PC-9 (cell line): ENCODE data around the gene SYNGAP1. TPM values are rescaled to one million over a fixed set of nuclear protein-coding genes. Genes with fewer than 3 reads are reported as not detected.
A peak's percentile ranks its signal among the peaks of the same experiment; 100 is the strongest.

Experiments used
- BruUV-seq: library from RNA; stranded (reverse); fragments of 400-500 nt; replicated peaks from 2 replicates; lab custom pipeline; 2021; lab: Mats Ljungman, UMichigan
- CTCF ChIA-PET: fragments of 300-600 bp; sonication (Branson Sonifier 250); formaldehyde crosslinking; loops from one replicate; lab custom pipeline; 2022; ENCODE audit warnings: antibody characterized with exemption; lab: Charles Lee
- POLR2A ChIA-PET: fragments of 300-600 bp; sonication (Branson Sonifier 250); formaldehyde crosslinking; loops from one replicate; lab custom pipeline; 2022; ENCODE audit warnings: antibody characterized with exemption; ENCODE audit not compliant: unreplicated experiment; lab: Charles Lee
- DNase-seq, 2 experiments: peaks; one replicate each; pipeline versions ENCODE4 v3.0.0 to v3.0.0-alpha.2; 2015 to 2022; ENCODE audit warnings: mixed read lengths in 1 of 2
- H2AFZ ChIP-seq: fragments of 200-600 bp; sonication (generic); 2 replicates; pipeline ENCODE4 v1.8.1; 2017; ENCODE audit warnings: antibody characterized with exemption
- H3F3A ChIP-seq: fragments of 200-600 bp; sonication (generic); 2 replicates; pipeline ENCODE4 v1.8.1; 2017; ENCODE audit warnings: antibody characterized with exemption, mild to moderate bottlenecking, low read depth; ENCODE audit not compliant: insufficient read depth
- H3K27ac ChIP-seq: fragments of 200-600 bp; sonication (generic); 2 replicates; pipeline ENCODE4 v1.6.1; 2016; ENCODE audit warnings: mixed run types
- H3K27me3 ChIP-seq: fragments of 200-600 bp; sonication (generic); 2 replicates; pipeline ENCODE4 v1.6.1; 2016; ENCODE audit warnings: low read depth, mixed run types; ENCODE audit not compliant: insufficient read depth
- H3K36me3 ChIP-seq: fragments of 200-600 bp; sonication (generic); 2 replicates; pipeline ENCODE4 v1.6.1; 2016; ENCODE audit warnings: low read depth, mixed run types
- H3K4me1 ChIP-seq: fragments of 200-600 bp; sonication (generic); replicated peaks from 2 replicates; pipeline ENCODE4 v1.6.1; 2016; ENCODE audit warnings: mixed run types; ENCODE audit not compliant: insufficient read depth
- H3K4me2 ChIP-seq: fragments of 200-600 bp; sonication (generic); 2 replicates; pipeline ENCODE4 v1.6.1; 2017; ENCODE audit warnings: mixed run types
- H3K4me3 ChIP-seq: fragments of 200-600 bp; sonication (generic); 2 replicates; pipeline ENCODE4 v1.6.1; 2016; ENCODE audit warnings: mixed run types
- H3K79me2 ChIP-seq: fragments of 200-600 bp; sonication (generic); 2 replicates; pipeline ENCODE4 v1.6.1; 2017; ENCODE audit warnings: low read depth, mixed run types
- H3K9me2 ChIP-seq: fragments of 200-600 bp; sonication (generic); 2 replicates; pipeline ENCODE4 v1.8.1; 2017; ENCODE audit warnings: mild to moderate bottlenecking; ENCODE audit not compliant: insufficient read depth
- H3K9me3 ChIP-seq: fragments of 200-600 bp; sonication (generic); 2 replicates; pipeline ENCODE4 v1.8.1; 2016; ENCODE audit warnings: low read depth; ENCODE audit not compliant: insufficient read depth
- H4K20me1 ChIP-seq: fragments of 200-600 bp; sonication (generic); 2 replicates; pipeline ENCODE4 v1.8.1; 2017; ENCODE audit not compliant: insufficient read depth
- CTCF ChIP-seq: fragments of 200-600 bp; sonication (generic); conservative IDR thresholded peaks from 2 replicates; pipeline ENCODE4 v1.6.1; 2017; ENCODE audit warnings: mixed run types, antibody characterized with exemption, mild to moderate bottlenecking, moderate library complexity
- EZH2 ChIP-seq: fragments of 200-600 bp; sonication (generic); IDR thresholded peaks from 2 replicates; pipeline ENCODE4 v1.8.0; 2017; ENCODE audit warnings: antibody characterized with exemption, low read depth
- intact Hi-C: fragments of 100-400 bp; cut with micrococcal nuclease; formaldehyde crosslinking; loops from one replicate; pipeline ENCODE4 v1.10.0; 2022; ENCODE audit not compliant: unreplicated experiment
- total RNA-seq: library from RNA; stranded (reverse); gene quantifications from 2 replicates; pipeline ENCODE4 v1.2.3, GENCODE V29; 2021

Gene SYNGAP1
- total RNA-seq, 1 experiment from 2014 or later = 17.7 TPM

- H2AFZ ChIP-seq = peak within 1 kb of the TSS; percentile 94
- no peak for TF ChIP-seq CTCF
- H3K4me2 ChIP-seq = peak within 1 kb of the TSS; percentile 99
- no peaks in the 10 kb centered on the region for H3K36me3 ChIP-seq
- POLR2A ChIA-PET = interaction anchor here (0.6 to 1.0 kb wide), 5 partner anchors 45 to 483 kb away, joined by 3 to 5 read pairs (median 4); no protein-coding TSS in a partner anchor
- H3K9me2 ChIP-seq = no peaks in the 10 kb centered on the region
- no peaks in the 10 kb centered on the region for H4K20me1 ChIP-seq
- DNase-seq = peak; percentile 91 to 95
- no peaks in the 10 kb centered on the region for H3F3A ChIP-seq
- peak within 1 kb of the TSS; percentile 95 for H3K4me3 ChIP-seq
- intact Hi-C loops = loop anchor here (1.0 to 5.0 kb wide), 3 partner anchors 28 to 117 kb away; partner anchors contain the start of gene PHF1
- H3K27me3 ChIP-seq = no peaks in the 10 kb centered on the region
- TSS peak; percentile 99 for BruUV-seq
- CTCF ChIA-PET = interaction anchor here (0.7 kb wide), 1 partner anchor 84 kb away, joined by 3 read pairs; no protein-coding TSS in a partner anchor
- peaks cover 6% of the 10 kb centered on the region for H3K4me1 ChIP-seq
- peaks cover 19% of the 10 kb centered on the region for H3K79me2 ChIP-seq
- H3K9me3 ChIP-seq = no peaks in the 10 kb centered on the region
- H3K27ac ChIP-seq = no peak within 1 kb of the TSS
Measured at GRCh38 chr6:33454009-33454946, 34.4 kb downstream of the SYNGAP1 start, which contains the start of gene ZBTB9. ZBTB9 (plus strand) TSS chr6:33454576; CDS start chr6:33455101, 525 bp downstream.

DNA sequence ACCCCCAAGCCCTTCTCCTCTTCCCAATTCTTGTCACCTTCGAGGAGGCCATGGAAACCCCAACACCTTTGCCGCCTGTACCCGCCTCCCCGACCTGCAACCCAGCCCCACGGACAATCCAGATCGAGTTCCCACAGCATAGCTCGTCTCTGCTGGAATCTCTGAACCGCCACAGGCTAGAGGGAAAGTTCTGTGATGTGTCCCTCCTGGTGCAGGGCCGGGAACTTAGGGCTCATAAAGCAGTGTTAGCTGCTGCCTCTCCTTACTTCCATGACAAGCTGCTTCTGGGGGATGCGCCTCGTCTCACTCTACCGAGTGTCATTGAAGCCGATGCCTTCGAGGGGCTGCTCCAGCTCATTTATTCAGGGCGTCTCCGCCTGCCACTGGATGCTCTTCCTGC lies 35.2 kb downstream of the SYNGAP1 start:
- BruUV-seq = TSS peak; percentile 50
- Histone ChIP-seq H4K20me1 (no peaks in the 10 kb centered on the region), H3F3A (no peaks in the 10 kb centered on the region), H3K4me3 (peak overlapping the region; percentile 95), H2AFZ (peak overlapping the region; percentile 92), H3K4me1 (peaks cover 6% of the 10 kb centered on the region), H3K79me2 (peaks cover 19% of the 10 kb centered on the region), H3K36me3 (no peaks in the 10 kb centered on the region), H3K9me3 (no peaks in the 10 kb centered on the region), H3K27me3 (no peaks in the 10 kb centered on the region), H3K9me2 (no peaks in the 10 kb centered on the region), H3K4me2 (peak overlapping the region; percentile 99), H3K27ac (no peak overlapping the region)
- ChIA-PET POLR2A (interaction anchor here (0.7 to 1.0 kb wide), 2 partner anchors 156 to 483 kb away, joined by 3 to 5 read pairs; no protein-coding TSS in a partner anchor), CTCF (interaction anchor here (0.7 kb wide), 1 partner anchor 84 kb away, joined by 3 read pairs; no protein-coding TSS in a partner anchor)
- TF ChIP-seq CTCF (no peak), EZH2 (no peak)
- intact Hi-C loops = no loop called here
- DNase-seq = no peak

- H3K9me3 ChIP-seq = no peaks in the 10 kb centered on the region
- no peaks in the 10 kb centered on the region for H3K36me3 ChIP-seq
- H3K4me2 ChIP-seq = no peak overlapping the region
- no peak overlapping the region for H2AFZ ChIP-seq
- H3K4me1 ChIP-seq = peaks cover 6% of the 10 kb centered on the region
- no peaks in the 10 kb centered on the region for H4K20me1 ChIP-seq
- H3K79me2 ChIP-seq = peaks cover 19% of the 10 kb centered on the region
- intact Hi-C loops = no loop called here
- no peaks in the 10 kb centered on the region for H3F3A ChIP-seq
- ChIA-PET POLR2A (no interaction called here), CTCF (no interaction called here)
- BruUV-seq = no TSS peak
- H3K4me3 ChIP-seq = no peak overlapping the region
- no peaks in the 10 kb centered on the region for H3K27me3 ChIP-seq
- no peak for DNase-seq
- H3K9me2 ChIP-seq = no peaks in the 10 kb centered on the region
- H3K27ac ChIP-seq = no peak overlapping the region
- TF ChIP-seq CTCF (no peak), EZH2 (no peak)
Measured at GRCh38 chr6:33456156-33456555, 36.3 kb downstream of the SYNGAP1 start.
